WTC11 (cell line): ENCODE measurements around the gene PRKCB. TPM values are rescaled to one million over a fixed set of nuclear protein-coding genes. Genes with fewer than 3 reads are reported as not detected.

ENCODE experiments used
- ATAC-seq: fragments of 200-7000 bp; cut with Tn5 transposase; 2 replicates; pipeline ENCODE4 v1.10.0; 2021; ENCODE audit warnings: mild to moderate bottlenecking, moderate library complexity
- CTCF ChIA-PET: fragments of 300-600 bp; sonication (Branson Sonifier 250); formaldehyde crosslinking; loops from one replicate; lab custom pipeline; 2021; ENCODE audit warnings: antibody characterized with exemption; lab: Charles Lee
- POLR2A ChIA-PET: fragments of 350-600 bp; sonication (Branson Sonifier 250); formaldehyde crosslinking; loops from one replicate; lab custom pipeline; 2021; ENCODE audit warnings: antibody characterized with exemption; lab: Charles Lee
- DNase-seq: peaks from one replicate; pipeline ENCODE4 v3.0.0; 2021; ENCODE audit warnings: low spot score
- H3K27ac Mint-ChIP-seq: 2 replicates; pipeline ENCODE4 v1.8.0; 2021; ENCODE audit warnings: mixed read lengths
- H3K27me3 Mint-ChIP-seq: 2 replicates; pipeline ENCODE4 v1.8.0; 2021; ENCODE audit warnings: low read depth, mild to moderate bottlenecking, moderate library complexity, mixed read lengths
- H3K36me3 Mint-ChIP-seq: 2 replicates; pipeline ENCODE4 v1.8.0; 2021; ENCODE audit warnings: mixed read lengths
- H3K4me1 Mint-ChIP-seq: 2 replicates; pipeline ENCODE4 v1.8.0; 2022; ENCODE audit warnings: mixed read lengths
- H3K4me3 Mint-ChIP-seq: 2 replicates; pipeline ENCODE4 v1.8.0; 2021; ENCODE audit warnings: mild to moderate bottlenecking, moderate library complexity, mixed read lengths
- H3K9me3 Mint-ChIP-seq: 2 replicates; pipeline ENCODE4 v1.8.0; 2021; ENCODE audit warnings: mixed read lengths
- ATF1 ChIP-seq: sonication (generic); formaldehyde crosslinking; IDR thresholded peaks from 2 replicates; pipeline ENCODE4 v1.8.1; 2023; ENCODE audit warnings: mild to moderate bottlenecking, moderate library complexity, missing genetic modification reagents
- CREB1 ChIP-seq: sonication (generic); formaldehyde crosslinking; IDR thresholded peaks from 2 replicates; pipeline ENCODE4 v1.8.0; 2023; ENCODE audit warnings: mild to moderate bottlenecking, missing genetic modification reagents
- FOXP1 ChIP-seq: sonication (generic); formaldehyde crosslinking; IDR thresholded peaks from 2 replicates; pipeline ENCODE4 v1.8.0; 2022; ENCODE audit warnings: missing genetic modification reagents, mild to moderate bottlenecking, moderate library complexity, borderline replicate concordance
- GABPB1 ChIP-seq: sonication (generic); formaldehyde crosslinking; IDR thresholded peaks from 2 replicates; pipeline ENCODE4 v1.8.1; 2023; ENCODE audit warnings: mild to moderate bottlenecking, missing genetic modification reagents
- IRF2 ChIP-seq: sonication (generic); formaldehyde crosslinking; IDR thresholded peaks from 2 replicates; pipeline ENCODE4 v1.8.0; 2022; ENCODE audit warnings: low read depth, missing genetic modification reagents, borderline replicate concordance
- JAZF1 ChIP-seq: fragments of 250-450 bp; sonication (Bioruptor Pico); IDR thresholded peaks from 2 replicates; pipeline ENCODE4 v1.9.0; 2021; ENCODE audit warnings: moderate library complexity, mild to moderate bottlenecking, inconsistent platforms
- NFYB ChIP-seq: sonication (generic); formaldehyde crosslinking; conservative IDR thresholded peaks from 2 replicates; pipeline ENCODE4 v1.8.0; 2022; ENCODE audit warnings: low read depth, missing genetic modification reagents
- NR1H2 ChIP-seq: sonication (generic); formaldehyde crosslinking; IDR thresholded peaks from 2 replicates; pipeline ENCODE4 v1.9.0; 2021; ENCODE audit warnings: mild to moderate bottlenecking, moderate library complexity, missing genetic modification reagents
- ZNF219 ChIP-seq: sonication (generic); formaldehyde crosslinking; IDR thresholded peaks from 2 replicates; pipeline ENCODE4 v1.8.0; 2023; ENCODE audit warnings: missing genetic modification reagents, mild to moderate bottlenecking, borderline replicate concordance
- total RNA-seq: library from RNA; stranded (reverse); gene quantifications from 3 replicates; pipeline ENCODE4 v1.2.3, GENCODE V29; 2021
- TF ChIP-seq, protein P1 (sequence below): sonication (generic); formaldehyde crosslinking; IDR thresholded peaks from 2 replicates; pipeline ENCODE4 v1.8.0; 2023; ENCODE audit warnings: missing genetic modification reagents
- TF ChIP-seq, protein P2 (sequence below): sonication (generic); formaldehyde crosslinking; IDR thresholded peaks from 2 replicates; pipeline ENCODE4 v1.8.1; 2022; ENCODE audit warnings: missing genetic modification reagents, borderline replicate concordance
- TF ChIP-seq, protein P3 (sequence below): sonication (generic); formaldehyde crosslinking; IDR thresholded peaks from 2 replicates; pipeline ENCODE4 v1.8.0; 2023; ENCODE audit warnings: missing genetic modification reagents, mild to moderate bottlenecking, borderline replicate concordance
- TF ChIP-seq, protein P4 (sequence below): sonication (generic); formaldehyde crosslinking; IDR thresholded peaks from 2 replicates; pipeline ENCODE4 v1.8.1; 2022; ENCODE audit warnings: mild to moderate bottlenecking, missing genetic modification reagents, moderate library complexity, borderline replicate concordance
- TF ChIP-seq, protein P5 (sequence below): sonication (generic); formaldehyde crosslinking; IDR thresholded peaks from 2 replicates; pipeline ENCODE4 v1.8.1; 2022; ENCODE audit warnings: low read depth, missing genetic modification reagents, borderline replicate concordance
- TF ChIP-seq, protein P6 (sequence below): sonication (generic); formaldehyde crosslinking; IDR thresholded peaks from 2 replicates; pipeline ENCODE4 v1.8.0; 2022; ENCODE audit warnings: missing genetic modification reagents

PRKCB gene
- total RNA-seq, 1 experiment from 2014 or later: 6.9 TPM

DNA sequence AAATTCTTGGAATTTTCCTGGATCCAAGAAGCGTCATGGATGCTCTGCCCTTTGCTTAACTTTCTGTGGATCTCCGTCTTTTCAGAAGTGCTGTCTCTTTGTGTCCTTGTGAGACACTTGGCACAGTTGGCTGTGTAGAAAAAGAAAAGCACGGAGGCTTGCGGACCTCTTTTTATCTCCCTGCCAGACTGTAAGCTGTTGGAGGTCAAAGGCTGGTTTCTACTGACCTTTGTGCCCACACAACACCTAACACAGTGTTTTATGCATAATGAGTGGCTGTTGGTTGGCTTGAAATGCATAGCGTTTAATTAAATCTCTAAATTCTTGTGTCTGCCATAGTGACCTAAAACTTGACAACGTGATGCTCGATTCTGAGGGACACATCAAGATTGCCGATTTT, 344.7 kb downstream of the PRKCB start (continued):
- TF ChIP-seq, protein P1, sequence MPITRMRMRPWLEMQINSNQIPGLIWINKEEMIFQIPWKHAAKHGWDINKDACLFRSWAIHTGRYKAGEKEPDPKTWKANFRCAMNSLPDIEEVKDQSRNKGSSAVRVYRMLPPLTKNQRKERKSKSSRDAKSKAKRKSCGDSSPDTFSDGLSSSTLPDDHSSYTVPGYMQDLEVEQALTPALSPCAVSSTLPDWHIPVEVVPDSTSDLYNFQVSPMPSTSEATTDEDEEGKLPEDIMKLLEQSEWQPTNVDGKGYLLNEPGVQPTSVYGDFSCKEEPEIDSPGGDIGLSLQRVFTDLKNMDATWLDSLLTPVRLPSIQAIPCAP (CRISPR knock-in tag): no peak
- TF ChIP-seq, protein P2, sequence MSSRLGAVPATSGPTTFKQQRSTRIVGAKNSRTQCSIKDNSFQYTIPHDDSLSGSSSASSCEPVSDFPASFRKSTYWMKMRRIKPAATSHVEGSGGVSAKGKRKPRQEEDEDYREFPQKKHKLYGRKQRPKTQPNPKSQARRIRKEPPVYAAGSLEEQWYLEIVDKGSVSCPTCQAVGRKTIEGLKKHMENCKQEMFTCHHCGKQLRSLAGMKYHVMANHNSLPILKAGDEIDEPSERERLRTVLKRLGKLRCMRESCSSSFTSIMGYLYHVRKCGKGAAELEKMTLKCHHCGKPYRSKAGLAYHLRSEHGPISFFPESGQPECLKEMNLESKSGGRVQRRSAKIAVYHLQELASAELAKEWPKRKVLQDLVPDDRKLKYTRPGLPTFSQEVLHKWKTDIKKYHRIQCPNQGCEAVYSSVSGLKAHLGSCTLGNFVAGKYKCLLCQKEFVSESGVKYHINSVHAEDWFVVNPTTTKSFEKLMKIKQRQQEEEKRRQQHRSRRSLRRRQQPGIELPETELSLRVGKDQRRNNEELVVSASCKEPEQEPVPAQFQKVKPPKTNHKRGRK (CRISPR knock-in tag): no peak
- TF ChIP-seq, protein P3, sequence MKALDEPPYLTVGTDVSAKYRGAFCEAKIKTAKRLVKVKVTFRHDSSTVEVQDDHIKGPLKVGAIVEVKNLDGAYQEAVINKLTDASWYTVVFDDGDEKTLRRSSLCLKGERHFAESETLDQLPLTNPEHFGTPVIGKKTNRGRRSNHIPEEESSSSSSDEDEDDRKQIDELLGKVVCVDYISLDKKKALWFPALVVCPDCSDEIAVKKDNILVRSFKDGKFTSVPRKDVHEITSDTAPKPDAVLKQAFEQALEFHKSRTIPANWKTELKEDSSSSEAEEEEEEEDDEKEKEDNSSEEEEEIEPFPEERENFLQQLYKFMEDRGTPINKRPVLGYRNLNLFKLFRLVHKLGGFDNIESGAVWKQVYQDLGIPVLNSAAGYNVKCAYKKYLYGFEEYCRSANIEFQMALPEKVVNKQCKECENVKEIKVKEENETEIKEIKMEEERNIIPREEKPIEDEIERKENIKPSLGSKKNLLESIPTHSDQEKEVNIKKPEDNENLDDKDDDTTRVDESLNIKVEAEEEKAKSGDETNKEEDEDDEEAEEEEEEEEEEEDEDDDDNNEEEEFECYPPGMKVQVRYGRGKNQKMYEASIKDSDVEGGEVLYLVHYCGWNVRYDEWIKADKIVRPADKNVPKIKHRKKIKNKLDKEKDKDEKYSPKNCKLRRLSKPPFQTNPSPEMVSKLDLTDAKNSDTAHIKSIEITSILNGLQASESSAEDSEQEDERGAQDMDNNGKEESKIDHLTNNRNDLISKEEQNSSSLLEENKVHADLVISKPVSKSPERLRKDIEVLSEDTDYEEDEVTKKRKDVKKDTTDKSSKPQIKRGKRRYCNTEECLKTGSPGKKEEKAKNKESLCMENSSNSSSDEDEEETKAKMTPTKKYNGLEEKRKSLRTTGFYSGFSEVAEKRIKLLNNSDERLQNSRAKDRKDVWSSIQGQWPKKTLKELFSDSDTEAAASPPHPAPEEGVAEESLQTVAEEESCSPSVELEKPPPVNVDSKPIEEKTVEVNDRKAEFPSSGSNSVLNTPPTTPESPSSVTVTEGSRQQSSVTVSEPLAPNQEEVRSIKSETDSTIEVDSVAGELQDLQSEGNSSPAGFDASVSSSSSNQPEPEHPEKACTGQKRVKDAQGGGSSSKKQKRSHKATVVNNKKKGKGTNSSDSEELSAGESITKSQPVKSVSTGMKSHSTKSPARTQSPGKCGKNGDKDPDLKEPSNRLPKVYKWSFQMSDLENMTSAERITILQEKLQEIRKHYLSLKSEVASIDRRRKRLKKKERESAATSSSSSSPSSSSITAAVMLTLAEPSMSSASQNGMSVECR (CRISPR knock-in tag): no peak
- TF ChIP-seq, protein P4, sequence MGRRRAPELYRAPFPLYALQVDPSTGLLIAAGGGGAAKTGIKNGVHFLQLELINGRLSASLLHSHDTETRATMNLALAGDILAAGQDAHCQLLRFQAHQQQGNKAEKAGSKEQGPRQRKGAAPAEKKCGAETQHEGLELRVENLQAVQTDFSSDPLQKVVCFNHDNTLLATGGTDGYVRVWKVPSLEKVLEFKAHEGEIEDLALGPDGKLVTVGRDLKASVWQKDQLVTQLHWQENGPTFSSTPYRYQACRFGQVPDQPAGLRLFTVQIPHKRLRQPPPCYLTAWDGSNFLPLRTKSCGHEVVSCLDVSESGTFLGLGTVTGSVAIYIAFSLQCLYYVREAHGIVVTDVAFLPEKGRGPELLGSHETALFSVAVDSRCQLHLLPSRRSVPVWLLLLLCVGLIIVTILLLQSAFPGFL: no peak
- no peak for TF ChIP-seq IRF2 (CRISPR knock-in tag)
- no peak for TF ChIP-seq FOXP1
- no peak for TF ChIP-seq NFYB
- no peak for TF ChIP-seq NR1H2 (CRISPR knock-in tag)

DNA sequence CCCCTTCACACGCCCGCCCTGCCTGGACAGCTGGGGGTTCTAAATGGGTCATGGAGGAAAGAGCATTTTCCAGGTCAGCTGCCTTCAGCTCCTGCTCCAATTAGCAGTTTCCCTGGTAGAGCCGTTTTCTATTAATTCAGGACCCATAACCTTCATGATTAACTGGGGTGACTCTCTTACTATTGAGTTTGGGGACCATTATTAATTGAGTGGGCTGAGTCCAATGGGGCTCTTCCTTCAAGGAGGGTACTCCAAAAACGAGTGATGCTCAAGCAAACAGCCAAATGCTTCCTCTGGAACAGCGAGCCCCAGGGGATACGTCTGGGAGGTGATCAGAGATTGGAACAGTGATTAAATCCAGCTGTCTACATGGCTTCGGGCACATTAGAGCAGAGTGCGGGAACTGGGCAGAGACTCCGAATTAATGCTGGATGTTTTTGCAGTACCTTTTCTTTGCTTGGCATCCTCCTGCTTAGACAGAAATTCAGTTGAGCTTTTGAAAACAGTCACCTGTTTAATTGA, 352.3 kb downstream of the PRKCB start:
- Mint-ChIP-seq H3K27me3 (no peaks in the 10 kb centered on the region), H3K4me1 (peaks cover 19% of the 10 kb centered on the region), H3K4me3 (no peak overlapping the region), H3K27ac (no peak overlapping the region), H3K36me3 (no peaks in the 10 kb centered on the region), H3K9me3 (no peaks in the 10 kb centered on the region)
- ChIA-PET POLR2A (interaction anchor here (0.5 kb wide), 1 partner anchor 99 kb away, joined by 9 read pairs; no protein-coding TSS in a partner anchor), CTCF (interaction anchor here (1.1 to 2.3 kb wide), 4 partner anchors 65 to 317 kb away, joined by 3 to 9 read pairs (median 6); no protein-coding TSS in a partner anchor)
- DNase-seq (no peak), ATAC-seq (no peak)
- TF ChIP-seq, protein P5, sequence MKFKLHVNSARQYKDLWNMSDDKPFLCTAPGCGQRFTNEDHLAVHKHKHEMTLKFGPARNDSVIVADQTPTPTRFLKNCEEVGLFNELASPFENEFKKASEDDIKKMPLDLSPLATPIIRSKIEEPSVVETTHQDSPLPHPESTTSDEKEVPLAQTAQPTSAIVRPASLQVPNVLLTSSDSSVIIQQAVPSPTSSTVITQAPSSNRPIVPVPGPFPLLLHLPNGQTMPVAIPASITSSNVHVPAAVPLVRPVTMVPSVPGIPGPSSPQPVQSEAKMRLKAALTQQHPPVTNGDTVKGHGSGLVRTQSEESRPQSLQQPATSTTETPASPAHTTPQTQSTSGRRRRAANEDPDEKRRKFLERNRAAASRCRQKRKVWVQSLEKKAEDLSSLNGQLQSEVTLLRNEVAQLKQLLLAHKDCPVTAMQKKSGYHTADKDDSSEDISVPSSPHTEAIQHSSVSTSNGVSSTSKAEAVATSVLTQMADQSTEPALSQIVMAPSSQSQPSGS (CRISPR knock-in tag): no peak
- TF ChIP-seq CREB1 (CRISPR knock-in tag) (no peak), ATF1 (CRISPR knock-in tag) (no peak), JAZF1 (CRISPR knock-in tag) (no peak), GABPB1 (CRISPR knock-in tag) (no peak), ZNF219 (CRISPR knock-in tag) (no peak)
- TF ChIP-seq, protein P2 (CRISPR knock-in tag): no peak
- TF ChIP-seq, protein P3 (CRISPR knock-in tag): no peak
- TF ChIP-seq, protein P6, sequence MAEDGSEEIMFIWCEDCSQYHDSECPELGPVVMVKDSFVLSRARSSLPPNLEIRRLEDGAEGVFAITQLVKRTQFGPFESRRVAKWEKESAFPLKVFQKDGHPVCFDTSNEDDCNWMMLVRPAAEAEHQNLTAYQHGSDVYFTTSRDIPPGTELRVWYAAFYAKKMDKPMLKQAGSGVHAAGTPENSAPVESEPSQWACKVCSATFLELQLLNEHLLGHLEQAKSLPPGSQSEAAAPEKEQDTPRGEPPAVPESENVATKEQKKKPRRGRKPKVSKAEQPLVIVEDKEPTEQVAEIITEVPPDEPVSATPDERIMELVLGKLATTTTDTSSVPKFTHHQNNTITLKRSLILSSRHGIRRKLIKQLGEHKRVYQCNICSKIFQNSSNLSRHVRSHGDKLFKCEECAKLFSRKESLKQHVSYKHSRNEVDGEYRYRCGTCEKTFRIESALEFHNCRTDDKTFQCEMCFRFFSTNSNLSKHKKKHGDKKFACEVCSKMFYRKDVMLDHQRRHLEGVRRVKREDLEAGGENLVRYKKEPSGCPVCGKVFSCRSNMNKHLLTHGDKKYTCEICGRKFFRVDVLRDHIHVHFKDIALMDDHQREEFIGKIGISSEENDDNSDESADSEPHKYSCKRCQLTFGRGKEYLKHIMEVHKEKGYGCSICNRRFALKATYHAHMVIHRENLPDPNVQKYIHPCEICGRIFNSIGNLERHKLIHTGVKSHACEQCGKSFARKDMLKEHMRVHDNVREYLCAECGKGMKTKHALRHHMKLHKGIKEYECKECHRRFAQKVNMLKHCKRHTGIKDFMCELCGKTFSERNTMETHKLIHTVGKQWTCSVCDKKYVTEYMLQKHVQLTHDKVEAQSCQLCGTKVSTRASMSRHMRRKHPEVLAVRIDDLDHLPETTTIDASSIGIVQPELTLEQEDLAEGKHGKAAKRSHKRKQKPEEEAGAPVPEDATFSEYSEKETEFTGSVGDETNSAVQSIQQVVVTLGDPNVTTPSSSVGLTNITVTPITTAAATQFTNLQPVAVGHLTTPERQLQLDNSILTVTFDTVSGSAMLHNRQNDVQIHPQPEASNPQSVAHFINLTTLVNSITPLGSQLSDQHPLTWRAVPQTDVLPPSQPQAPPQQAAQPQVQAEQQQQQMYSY (CRISPR knock-in tag): no peak
